HG03066 (cell line): ENCODE data around the gene HFE.
"Not testable (repeated sequence)": the region's sequence is repeated elsewhere in the genome, so short reads cannot be mapped to it uniquely, and the experiment has no call there.

Source experiments
- ATAC-seq: cut with Tn5 transposase; IDR thresholded peaks from one replicate; pipeline ENCODE4 v1.9.1; 2021; ENCODE audit warnings: low read depth; ENCODE audit not compliant: unreplicated experiment

The HFE gene

DNA sequence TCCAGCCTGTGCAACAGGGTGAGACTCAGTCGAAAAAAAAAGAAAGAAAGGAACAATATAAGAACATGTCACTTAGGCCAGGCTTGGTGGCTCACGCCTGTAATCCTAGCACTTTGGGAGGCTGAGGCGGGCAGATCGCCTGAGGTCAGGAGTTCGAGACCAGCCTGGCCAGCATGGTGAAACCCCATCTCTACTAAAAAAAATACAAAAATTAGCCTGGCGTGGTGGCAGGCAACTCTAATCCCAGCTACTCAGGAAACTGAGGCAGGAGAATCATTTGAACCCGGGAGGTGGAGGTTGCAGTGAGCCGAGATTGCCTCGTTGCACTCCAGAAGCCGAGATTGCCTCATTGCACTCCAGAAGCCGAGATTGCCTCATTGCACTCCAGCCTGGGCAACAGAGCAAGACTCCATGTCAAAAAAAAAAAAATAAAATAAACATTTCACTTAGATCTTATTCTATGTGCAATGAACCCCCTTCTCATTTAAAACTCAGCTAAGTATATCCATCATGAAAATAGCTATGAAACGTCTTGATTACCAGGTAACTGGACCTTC is 28.7 kb upstream of the HFE start:
- ATAC-seq = not testable (repeated sequence)

DNA sequence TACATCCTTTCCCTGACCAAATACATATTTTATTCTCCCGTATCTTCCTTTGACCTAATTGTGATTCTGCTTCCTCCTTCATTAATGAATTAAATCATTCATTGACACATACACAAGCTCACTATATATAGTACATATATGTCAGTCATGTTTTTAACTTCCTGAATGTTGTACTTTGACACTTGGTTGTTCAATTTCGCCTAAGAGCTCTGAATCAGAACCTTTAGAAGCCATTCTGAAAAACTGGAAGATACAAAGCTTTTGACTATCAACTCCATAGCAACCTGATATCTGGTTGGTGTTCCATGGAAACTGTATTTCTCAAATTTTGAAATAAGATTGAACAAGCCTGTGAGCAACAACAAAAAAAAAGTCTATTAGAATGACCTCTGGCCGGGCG is 27.3 kb upstream of the HFE start:
- no peak for ATAC-seq

DNA sequence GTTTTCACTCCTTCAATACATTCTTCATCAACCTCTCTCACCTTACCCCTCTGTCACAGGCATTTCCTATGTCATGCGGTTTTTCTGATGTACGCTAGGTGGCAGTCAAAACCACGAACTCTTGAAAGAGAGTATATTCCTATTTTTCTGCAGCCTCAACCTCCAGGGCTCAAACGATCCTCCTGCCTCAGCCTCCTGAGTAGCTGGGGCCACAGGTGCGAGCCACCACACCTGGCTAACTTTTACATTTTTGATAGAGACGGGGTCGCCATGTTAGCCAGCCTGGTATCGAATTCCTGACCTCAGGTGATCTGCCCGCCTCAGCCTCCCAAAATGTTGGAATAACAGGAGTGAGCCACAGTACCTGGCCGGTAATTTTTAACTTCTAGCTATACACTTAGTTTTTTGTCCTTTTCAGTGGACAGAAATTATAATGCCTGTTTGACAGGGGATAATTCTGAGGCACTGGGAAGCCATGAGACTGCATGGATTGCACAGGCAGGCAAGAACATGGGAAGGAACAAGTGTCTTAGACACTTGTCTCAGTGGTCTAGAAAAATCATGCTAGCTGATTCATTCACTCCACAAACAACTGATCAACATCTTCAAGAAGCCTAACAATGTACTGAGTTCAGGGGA is 22.5 kb upstream of the HFE start:
- no peak for ATAC-seq

DNA sequence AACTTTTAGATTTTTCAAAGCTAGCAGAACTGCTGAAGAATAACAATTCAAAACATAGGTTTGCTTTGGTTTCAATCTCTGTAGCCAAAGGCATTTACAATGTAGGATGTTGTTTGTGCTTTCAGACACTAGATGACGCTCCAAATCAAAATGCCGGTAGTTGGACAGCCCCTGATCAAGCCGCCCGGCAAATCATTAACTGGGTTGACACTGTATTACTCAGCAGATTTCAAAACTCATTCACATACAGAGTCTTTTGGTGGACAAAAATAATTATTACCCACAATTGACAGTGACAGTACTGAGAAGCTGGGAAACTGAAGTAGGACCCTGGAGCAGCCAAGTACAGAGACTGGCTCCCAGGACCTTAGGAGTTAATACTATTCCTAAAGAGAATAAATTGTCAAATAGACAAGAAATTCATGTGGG is 21.3 kb upstream of the HFE start:
- ATAC-seq = peak; percentile 95

DNA sequence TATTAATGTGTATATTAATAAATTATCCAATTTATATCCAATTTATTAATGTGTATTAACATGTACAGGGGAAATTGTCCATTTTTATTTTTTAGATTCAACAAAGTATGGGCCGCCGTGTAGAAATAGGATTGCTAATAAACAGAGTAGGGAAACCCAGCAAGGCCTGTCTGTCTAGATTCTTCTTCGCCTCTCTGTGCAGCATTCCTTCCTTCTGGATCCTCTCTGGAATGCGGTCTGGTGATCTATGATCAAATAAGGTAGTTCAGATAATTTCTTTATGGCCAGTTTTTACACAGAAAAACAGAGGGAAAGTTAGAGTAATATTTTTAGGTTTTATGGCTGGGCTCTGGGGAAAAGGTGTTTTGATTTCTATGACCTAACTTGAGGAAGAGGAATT is 19.9 kb upstream of the HFE start:
- ATAC-seq = no peak

DNA sequence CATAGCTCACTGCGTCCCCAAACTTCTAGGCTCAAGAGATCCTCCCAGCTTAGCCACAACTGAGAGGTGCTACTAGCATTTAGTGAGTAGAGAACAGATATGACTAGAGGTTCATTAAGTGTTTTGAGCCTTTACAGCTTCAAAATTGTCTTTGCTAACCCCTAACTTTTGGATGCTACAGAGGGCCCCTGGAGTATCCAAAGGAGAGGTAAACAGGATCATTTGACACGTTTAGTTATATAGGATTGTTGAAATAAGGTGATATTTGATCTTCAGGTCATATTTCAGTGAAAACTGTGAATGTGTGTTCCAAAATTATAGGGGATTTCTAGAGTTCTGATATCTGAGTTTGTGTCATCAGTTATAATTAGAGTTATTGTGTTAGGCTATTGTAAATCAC is 19.2 kb upstream of the HFE start:
- ATAC-seq = no peak

DNA sequence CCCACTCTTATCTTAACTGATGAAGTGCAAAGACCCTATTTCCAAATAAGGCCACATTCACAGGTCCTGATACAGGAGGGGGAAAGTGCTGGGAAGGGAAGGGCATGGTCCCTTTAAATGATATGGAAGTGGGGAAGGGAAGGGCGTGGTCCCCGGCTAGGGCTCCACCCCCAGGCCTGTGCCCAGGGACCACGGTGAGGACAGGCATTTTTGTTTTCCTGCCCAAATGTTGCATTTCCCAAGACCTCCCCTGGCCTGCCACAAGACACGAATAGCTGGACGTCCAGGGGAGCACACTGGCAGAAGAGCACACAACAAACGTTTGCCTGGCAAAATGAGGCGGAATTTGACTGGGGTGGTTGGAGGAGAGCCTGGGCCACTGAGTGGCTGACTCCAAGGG is 16.1 kb upstream of the HFE start:
- no peak for ATAC-seq

DNA sequence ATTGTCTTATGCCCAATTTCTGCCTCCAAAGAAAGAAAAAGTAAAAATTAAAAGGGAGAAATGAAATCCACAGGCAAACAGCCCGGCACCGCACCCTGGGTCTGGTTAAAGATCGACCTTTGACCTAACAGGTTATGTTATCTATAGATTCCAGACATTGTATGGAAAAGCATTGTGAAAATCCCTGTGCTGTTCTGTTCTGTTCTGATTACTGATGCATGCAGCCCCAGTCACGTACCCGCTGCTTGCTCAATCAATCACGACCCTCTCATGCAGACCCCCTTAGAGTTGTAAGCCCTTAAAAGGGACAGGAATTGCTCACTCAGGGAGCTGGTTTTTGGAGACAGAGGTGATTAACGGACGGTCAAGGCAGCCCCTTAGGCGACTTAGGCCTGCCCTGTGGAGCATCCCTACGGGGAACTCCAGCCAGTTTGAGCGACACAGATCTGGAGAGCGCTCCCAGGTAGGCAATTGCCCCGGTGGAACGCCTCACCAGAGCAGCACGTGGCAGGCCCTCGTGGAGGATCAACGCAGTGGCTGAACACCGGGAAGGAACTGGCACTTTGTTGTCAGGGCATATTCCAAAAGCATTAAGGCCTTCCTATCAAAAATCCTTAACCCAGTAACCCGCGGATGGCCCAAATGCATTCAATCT is 12.0 kb upstream of the HFE start:
- no peak for ATAC-seq

DNA sequence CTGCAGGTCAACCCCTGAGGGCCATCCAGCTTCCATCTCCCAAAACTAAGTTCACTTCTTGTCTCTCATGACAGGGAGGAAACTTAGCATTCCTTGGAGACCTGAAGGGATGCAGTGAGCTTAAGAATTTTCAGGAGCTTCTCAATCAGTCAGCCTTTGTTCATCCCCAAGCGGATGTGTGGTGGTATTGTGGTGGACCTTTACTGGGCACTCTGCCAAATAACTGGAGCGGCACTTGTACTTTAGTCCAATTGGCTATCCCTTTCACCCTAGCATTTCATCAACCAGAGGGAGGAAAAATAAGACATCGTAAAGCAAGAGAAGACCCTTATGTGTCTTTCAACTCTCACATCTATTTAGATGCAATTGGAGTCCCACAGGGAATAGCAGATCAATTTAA is 9.2 kb upstream of the HFE start:
- ATAC-seq = not testable (repeated sequence)

DNA sequence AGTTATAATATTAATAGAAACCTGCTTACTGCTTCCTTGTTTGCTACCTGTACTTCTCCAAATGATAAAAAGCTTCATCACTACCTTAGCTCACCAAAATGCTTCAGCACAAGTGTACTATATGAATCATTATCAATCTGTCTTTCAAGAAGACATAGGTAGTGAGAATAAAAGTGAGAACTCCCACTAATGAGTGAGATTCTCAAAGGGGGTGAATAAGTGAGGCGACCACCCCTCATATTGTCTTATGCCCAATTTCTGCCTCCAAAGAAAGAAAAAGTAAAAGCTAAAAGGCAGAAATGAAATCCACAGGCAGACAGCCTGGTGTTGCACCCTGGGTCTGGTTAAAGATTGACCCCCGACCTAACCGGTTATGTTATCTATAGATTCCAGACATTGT is 6.1 kb upstream of the HFE start:
- not testable (repeated sequence) for ATAC-seq

DNA sequence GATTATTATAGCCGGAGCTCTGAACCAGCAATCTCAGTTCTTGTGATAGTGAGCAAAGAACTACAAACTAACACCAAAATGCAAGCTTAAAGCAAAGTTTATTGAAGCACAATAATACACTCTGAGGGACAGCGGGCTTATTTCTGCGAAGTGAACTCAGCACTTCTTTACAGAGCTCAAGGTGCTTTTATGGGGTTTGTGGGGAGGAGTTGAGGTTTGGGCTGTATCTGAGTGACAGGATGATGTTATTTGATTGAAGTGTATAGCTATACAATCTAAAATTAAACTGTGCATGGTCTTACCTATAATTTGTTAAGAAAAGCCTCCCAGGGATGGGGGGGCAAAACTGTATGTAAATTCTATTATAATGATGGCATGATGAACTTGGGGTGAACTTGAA is 1.0 kb upstream of the HFE start:
- ATAC-seq = no peak

DNA sequence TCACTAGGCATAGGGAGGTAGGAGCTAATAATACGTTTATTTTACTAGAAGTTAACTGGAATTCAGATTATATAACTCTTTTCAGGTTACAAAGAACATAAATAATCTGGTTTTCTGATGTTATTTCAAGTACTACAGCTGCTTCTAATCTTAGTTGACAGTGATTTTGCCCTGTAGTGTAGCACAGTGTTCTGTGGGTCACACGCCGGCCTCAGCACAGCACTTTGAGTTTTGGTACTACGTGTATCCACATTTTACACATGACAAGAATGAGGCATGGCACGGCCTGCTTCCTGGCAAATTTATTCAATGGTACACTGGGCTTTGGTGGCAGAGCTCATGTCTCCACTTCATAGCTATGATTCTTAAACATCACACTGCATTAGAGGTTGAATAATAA is 1.1 kb downstream of the HFE start:
- no peak for ATAC-seq

DNA sequence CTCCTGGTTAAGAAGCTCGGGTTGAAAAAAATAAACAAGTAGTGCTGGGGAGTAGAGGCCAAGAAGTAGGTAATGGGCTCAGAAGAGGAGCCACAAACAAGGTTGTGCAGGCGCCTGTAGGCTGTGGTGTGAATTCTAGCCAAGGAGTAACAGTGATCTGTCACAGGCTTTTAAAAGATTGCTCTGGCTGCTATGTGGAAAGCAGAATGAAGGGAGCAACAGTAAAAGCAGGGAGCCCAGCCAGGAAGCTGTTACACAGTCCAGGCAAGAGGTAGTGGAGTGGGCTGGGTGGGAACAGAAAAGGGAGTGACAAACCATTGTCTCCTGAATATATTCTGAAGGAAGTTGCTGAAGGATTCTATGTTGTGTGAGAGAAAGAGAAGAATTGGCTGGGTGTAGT is 2.0 kb downstream of the HFE start:
- ATAC-seq = no peak

DNA sequence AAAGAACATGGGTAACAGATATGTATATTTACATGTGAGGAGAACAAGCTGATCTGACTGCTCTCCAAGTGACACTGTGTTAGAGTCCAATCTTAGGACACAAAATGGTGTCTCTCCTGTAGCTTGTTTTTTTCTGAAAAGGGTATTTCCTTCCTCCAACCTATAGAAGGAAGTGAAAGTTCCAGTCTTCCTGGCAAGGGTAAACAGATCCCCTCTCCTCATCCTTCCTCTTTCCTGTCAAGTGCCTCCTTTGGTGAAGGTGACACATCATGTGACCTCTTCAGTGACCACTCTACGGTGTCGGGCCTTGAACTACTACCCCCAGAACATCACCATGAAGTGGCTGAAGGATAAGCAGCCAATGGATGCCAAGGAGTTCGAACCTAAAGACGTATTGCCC is 5.2 kb downstream of the HFE start:
- no peak for ATAC-seq

DNA sequence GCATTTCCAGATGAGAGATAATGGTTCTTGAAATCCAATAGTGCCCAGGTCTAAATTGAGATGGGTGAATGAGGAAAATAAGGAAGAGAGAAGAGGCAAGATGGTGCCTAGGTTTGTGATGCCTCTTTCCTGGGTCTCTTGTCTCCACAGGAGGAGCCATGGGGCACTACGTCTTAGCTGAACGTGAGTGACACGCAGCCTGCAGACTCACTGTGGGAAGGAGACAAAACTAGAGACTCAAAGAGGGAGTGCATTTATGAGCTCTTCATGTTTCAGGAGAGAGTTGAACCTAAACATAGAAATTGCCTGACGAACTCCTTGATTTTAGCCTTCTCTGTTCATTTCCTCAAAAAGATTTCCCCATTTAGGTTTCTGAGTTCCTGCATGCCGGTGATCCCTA is 6.8 kb downstream of the HFE start:
- ATAC-seq = no peak

DNA sequence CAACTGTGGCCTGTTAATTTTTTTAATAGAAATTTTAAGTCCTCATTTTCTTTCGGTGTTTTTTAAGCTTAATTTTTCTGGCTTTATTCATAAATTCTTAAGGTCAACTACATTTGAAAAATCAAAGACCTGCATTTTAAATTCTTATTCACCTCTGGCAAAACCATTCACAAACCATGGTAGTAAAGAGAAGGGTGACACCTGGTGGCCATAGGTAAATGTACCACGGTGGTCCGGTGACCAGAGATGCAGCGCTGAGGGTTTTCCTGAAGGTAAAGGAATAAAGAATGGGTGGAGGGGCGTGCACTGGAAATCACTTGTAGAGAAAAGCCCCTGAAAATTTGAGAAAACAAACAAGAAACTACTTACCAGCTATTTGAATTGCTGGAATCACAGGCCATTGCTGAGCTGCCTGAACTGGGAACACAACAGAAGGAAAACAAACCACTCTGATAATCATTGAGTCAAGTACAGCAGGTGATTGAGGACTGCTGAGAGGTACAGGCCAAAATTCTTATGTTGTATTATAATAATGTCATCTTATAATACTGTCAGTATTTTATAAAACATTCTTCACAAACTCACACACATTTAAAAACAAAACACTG is 10.1 kb downstream of the HFE start:
- no peak for ATAC-seq

DNA sequence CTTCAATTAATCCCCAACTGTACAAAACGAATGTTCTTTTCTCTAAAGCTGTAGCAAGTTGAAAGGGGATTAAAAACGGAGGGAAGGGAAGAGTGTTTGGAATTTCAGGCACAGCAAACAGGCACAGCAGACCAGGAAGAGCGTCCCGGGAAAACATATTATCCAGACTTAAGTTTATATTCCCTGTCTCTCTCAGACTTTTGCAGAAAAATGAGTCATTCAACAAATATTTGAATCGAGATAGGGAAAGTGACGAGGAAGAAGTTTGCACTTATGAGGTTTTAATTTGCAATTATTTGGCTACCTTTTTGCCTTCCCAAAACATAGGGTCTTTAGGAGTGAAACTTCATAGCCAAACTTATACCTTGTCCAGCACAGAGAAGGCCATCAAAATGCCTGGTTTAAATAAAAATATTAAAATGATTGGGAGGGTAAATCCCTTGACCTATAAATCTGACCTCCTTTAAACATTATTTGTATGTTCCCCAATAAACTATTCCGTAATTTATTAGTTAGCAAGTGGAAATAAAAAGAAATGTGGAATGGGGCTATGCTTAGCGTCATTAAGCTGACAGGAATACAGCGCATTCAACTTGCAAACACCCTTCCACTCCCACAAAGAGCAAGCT is 16.0 kb downstream of the HFE start:
- peak; percentile 90 for ATAC-seq

DNA sequence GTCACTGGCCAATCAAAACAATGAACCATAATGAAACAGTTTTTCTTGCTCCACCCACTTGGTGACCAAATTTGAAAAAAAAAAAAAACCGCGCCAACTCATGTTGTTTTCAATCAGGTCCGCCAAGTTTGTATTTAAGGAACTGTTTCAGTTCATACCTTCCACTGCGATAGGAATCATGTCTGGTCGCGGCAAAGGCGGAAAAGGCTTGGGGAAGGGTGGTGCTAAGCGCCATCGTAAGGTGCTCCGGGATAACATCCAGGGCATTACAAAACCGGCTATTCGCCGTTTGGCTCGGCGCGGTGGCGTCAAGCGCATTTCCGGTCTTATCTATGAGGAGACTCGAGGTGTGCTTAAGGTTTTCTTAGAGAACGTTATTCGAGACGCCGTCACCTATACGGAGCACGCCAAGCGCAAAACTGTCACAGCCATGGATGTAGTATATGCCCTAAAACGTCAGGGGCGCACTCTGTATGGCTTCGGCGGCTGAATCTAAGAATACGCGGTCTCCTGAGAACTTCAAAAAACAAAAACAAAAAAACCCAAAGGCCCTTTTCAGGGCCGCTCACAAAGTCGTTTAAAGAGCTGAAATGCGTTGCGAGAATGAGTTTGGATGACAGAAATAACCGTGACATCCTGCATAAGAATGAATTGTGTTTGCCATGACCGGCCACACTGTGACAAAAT is 16.7 kb downstream of the HFE start:
- peak; percentile 88 for ATAC-seq

DNA sequence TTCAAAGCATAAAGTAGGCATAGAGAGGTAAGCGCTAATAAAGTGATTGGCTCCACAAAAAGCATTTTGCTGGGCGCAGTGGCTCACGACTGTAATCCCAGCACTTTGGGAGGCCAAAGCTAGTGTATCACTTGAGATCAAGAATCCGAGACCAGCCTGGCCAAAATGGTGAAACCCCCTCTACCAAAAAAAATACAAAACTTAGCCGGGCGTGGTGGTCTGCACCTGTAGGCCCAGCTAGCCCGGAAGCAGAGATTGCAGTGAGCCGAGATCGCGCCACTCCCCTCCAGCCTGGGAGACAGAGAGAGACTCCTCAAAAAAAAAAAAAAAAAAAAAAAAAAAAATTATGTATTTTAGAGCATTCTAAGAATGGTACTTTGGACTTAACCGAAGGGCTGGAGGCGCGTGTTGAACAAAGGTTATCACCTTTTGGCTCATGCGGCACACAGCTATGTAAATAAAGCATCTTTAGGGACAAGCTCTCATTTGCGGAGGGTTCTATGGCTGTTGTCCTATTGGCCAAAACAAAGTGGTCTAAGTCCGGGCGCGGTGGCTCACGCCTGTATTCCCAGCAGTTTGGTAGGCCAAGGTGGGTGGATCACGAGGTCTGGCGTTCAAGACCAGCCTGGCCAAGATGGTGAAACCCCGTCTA is 17.4 kb downstream of the HFE start:
- ATAC-seq = peak; percentile 1

DNA sequence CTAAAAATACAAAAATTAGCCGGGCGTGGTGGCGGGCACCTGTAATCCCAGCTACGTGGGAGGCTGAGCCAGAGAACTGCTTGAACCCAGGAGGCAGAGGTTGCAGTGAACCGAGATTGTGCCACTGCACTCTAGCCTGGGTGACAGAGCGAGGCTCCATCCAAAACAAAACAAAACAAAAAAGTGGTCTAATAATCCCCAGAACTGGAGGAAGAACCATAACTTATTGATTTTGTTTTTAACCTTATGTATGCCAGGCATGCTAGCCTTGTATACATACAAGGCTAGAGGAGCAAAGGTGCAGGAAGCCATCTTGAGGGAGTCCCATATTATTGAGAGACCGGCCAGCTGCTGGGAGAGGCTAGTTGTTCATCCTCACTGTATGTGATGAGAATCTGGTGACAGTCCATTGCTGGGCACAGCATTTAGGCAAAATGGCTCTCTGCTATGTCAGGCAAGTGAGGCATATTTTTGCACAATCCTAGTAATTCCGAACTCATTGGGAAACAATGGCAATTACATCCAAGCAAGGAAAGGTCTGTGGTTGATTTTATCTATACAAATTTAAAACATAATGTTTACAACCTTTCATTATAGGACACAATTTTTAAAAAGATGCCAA is 18.0 kb downstream of the HFE start:
- no peak for ATAC-seq
